GM12878 (cell line): Measurements from ENCODE around the gene LIN37. TPM values are rescaled to one million over a fixed set of nuclear protein-coding genes. Genes with fewer than 3 reads are reported as not detected.

Experiments
- CBX5 ChIP-seq: sonication (generic); IDR thresholded peaks from 2 replicates; pipeline ENCODE4 v1.6.1; 2016; ENCODE audit warnings: low read depth, moderate library complexity, mild to moderate bottlenecking, inconsistent platforms
- CHD4 ChIP-seq: fragments of 200-600 bp; sonication (generic); IDR thresholded peaks from 2 replicates; pipeline ENCODE4 v1.6.1; 2016; ENCODE audit warnings: mild to moderate bottlenecking
- CREB1 ChIP-seq: IDR thresholded peaks from 2 replicates; pipeline ENCODE4 v1.6.1; 2012; ENCODE audit warnings: low read depth, mild to moderate bottlenecking, inconsistent platforms
- FOXK2 ChIP-seq: fragments of 450-650 bp; IDR thresholded peaks from 2 replicates; pipeline ENCODE4 v1.6.1; 2017; ENCODE audit warnings: mild to moderate bottlenecking, moderate library complexity
- MEF2B ChIP-seq: fragments of 450-650 bp; IDR thresholded peaks from 2 replicates; pipeline ENCODE4 v1.6.1; 2018; ENCODE audit warnings: mild to moderate bottlenecking, moderate library complexity; ENCODE audit not compliant: partially characterized antibody, poor library complexity, severe bottlenecking
- MTA3 ChIP-seq: IDR thresholded peaks from 2 replicates; pipeline ENCODE4 v1.6.1; 2012; ENCODE audit warnings: low read length, inconsistent platforms, borderline replicate concordance
- NFYA ChIP-seq: IDR thresholded peaks from 2 replicates; pipeline ENCODE4 v1.6.1; 2011; ENCODE audit warnings: low read depth, mild to moderate bottlenecking, low read length, improper control_type of control experiment, borderline replicate concordance
- NR2C2 ChIP-seq: IDR thresholded peaks from 2 replicates; pipeline ENCODE4 v1.6.1; 2011; ENCODE audit warnings: borderline replicate concordance, low read depth; ENCODE audit not compliant: control insufficient read depth, insufficient read length
- RAD51 ChIP-seq: fragments of 450-650 bp; IDR thresholded peaks from 2 replicates; pipeline ENCODE4 v1.6.1; 2016; ENCODE audit warnings: moderate library complexity, mild to moderate bottlenecking, inconsistent platforms
- TAF1 ChIP-seq: IDR thresholded peaks from 2 replicates; pipeline ENCODE4 v1.6.1; 2011; ENCODE audit warnings: mild to moderate bottlenecking, low read depth, low read length, borderline replicate concordance
- YBX1 ChIP-seq: fragments of 450-650 bp; IDR thresholded peaks from 2 replicates; pipeline ENCODE4 v1.6.1; 2016; ENCODE audit warnings: antibody characterized with exemption
- ZNF274 ChIP-seq: IDR thresholded peaks from one replicate; pipeline ENCODE4 v1.8.0; 2011; ENCODE audit not compliant: insufficient read length, insufficient read depth
- polyA plus RNA-seq, 11 experiments: library from polyadenylated mRNA; depleted of rRNA in 4 of 11; unstranded in 6 of 11; stranded (reverse) in 5 of 11; fragments of >200 nt; fragmentation: Nextera tagmentation in 4 of 11; fragmentation: Illumina TruSeq in 1 of 11; extraction: Ambion mirVana in 4 of 11; extraction: Trizol in 1 of 11; gene quantifications; 1 replicate in 1 of 11; 2 replicates in 10 of 11; pipeline versions ENCODE4 v1.2.1 to v1.2.3, GENCODE V29; 2011 to 2016; ENCODE audit warnings: inconsistent platforms in 2 of 11, missing spikeins in 2 of 11, low read depth in 1 of 11
- total RNA-seq, 4 experiments: library from RNA; depleted of rRNA in 3 of 4; stranded (reverse); fragments of >200 nt in 3 of 4; fragmentation: Illumina TruSeq in 1 of 4; extraction: Trizol in 1 of 4; gene quantifications; 2 replicates each; pipeline versions ENCODE4 v1.2.1 to v1.2.3, GENCODE V29; 2013 to 2021
- TF ChIP-seq, protein P1 (sequence below): IDR thresholded peaks from 2 replicates; pipeline ENCODE4 v1.6.1; 2011; ENCODE audit warnings: mild to moderate bottlenecking, low read depth, low read length, moderate library complexity; ENCODE audit not compliant: insufficient replicate concordance
- TF ChIP-seq, protein P2 (sequence below): IDR thresholded peaks from 2 replicates; pipeline ENCODE4 v1.6.1; 2011; ENCODE audit warnings: borderline replicate concordance, low read depth, mild to moderate bottlenecking, moderate library complexity, mixed read lengths, low read length; ENCODE audit not compliant: insufficient read depth; ENCODE audit errors: extremely low read length
- TF ChIP-seq, protein P3 (sequence below): fragments of 450-650 bp; IDR thresholded peaks from 2 replicates; pipeline ENCODE4 v1.6.1; 2017; ENCODE audit warnings: mild to moderate bottlenecking, moderate library complexity
- TF ChIP-seq, protein P4 (sequence below): fragments of 450-650 bp; IDR thresholded peaks from 2 replicates; pipeline ENCODE4 v1.6.1; 2017; ENCODE audit warnings: low read depth, mild to moderate bottlenecking, moderate library complexity
- TF ChIP-seq, protein P5 (sequence below): fragments of 150-350 bp; IDR thresholded peaks from 2 replicates; pipeline ENCODE4 v1.6.1; 2014; ENCODE audit warnings: mild to moderate bottlenecking, low read depth, low read length

Gene LIN37
- total and polyA plus RNA-seq, 10 of the 15 experiments (the other 5 are each of a cell fraction or from before 2014, with no cell fraction given), result 0.69 to 11.9 (median 7.6) TPM

DNA sequence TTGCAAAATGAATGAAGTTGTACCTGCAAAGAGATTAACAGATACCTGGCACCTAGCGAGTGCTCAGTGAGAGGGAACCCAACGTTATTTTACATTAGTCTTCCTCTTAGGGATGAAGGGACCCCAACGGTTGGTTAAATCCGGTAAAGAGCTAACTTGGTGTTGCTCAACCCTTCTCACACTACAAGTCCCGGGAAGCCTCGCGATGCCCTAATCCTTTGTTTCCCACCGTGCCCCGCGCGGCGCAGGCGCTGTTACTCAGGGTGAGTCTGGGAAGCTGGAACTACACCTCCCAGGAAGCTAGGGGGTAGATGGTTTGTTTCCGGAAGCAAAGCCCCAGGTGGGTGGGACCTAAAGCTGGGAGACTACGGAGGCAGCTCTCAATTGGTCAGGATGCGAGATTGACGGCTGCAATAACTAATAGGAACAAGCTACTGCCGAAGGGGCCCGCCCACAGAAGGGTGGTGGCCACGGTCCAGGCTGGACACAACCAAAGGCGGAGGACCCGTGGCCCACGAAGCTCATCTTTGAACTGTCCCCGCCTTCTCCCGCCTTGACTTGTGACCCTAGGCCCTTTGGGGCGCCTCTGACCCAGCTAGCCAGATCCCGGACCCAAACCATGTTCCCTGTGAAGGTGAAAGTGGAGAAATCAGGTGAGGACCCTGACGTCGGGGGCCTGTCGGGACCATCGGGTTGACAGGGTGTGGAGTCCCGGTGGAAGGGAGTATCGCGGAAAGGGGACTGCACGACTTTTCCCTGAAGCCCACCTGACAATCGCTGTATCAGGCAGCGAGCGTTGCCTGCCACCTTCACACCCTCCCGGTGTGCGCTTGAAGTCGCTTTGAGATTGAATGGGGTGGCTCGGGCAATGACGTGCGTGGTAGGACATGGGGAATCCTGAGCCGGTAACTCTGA lies at the start of gene LIN37 (continued):
- TF ChIP-seq, protein P1, sequence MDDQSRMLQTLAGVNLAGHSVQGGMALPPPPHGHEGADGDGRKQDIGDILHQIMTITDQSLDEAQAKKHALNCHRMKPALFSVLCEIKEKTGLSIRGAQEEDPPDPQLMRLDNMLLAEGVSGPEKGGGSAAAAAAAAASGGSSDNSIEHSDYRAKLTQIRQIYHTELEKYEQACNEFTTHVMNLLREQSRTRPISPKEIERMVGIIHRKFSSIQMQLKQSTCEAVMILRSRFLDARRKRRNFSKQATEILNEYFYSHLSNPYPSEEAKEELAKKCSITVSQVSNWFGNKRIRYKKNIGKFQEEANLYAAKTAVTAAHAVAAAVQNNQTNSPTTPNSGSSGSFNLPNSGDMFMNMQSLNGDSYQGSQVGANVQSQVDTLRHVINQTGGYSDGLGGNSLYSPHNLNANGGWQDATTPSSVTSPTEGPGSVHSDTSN, result peak; percentile 99
- no peak for TF ChIP-seq MEF2B
- TF ChIP-seq, protein P2, sequence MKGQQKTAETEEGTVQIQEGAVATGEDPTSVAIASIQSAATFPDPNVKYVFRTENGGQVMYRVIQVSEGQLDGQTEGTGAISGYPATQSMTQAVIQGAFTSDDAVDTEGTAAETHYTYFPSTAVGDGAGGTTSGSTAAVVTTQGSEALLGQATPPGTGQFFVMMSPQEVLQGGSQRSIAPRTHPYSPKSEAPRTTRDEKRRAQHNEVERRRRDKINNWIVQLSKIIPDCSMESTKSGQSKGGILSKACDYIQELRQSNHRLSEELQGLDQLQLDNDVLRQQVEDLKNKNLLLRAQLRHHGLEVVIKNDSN, result no peak
- no peak for TF ChIP-seq NR2C2
- TF ChIP-seq RAD51, result peak; percentile 72
- no peak for TF ChIP-seq MTA3
- TF ChIP-seq TAF1, result peak; percentile 29; the same call in 1 of the 2 replicates
- TF ChIP-seq FOXK2, result peak; percentile 79
- no peak for TF ChIP-seq ZNF274
- TF ChIP-seq CHD4, result no peak
- TF ChIP-seq CREB1, result peak; percentile 90
- TF ChIP-seq, protein P3, sequence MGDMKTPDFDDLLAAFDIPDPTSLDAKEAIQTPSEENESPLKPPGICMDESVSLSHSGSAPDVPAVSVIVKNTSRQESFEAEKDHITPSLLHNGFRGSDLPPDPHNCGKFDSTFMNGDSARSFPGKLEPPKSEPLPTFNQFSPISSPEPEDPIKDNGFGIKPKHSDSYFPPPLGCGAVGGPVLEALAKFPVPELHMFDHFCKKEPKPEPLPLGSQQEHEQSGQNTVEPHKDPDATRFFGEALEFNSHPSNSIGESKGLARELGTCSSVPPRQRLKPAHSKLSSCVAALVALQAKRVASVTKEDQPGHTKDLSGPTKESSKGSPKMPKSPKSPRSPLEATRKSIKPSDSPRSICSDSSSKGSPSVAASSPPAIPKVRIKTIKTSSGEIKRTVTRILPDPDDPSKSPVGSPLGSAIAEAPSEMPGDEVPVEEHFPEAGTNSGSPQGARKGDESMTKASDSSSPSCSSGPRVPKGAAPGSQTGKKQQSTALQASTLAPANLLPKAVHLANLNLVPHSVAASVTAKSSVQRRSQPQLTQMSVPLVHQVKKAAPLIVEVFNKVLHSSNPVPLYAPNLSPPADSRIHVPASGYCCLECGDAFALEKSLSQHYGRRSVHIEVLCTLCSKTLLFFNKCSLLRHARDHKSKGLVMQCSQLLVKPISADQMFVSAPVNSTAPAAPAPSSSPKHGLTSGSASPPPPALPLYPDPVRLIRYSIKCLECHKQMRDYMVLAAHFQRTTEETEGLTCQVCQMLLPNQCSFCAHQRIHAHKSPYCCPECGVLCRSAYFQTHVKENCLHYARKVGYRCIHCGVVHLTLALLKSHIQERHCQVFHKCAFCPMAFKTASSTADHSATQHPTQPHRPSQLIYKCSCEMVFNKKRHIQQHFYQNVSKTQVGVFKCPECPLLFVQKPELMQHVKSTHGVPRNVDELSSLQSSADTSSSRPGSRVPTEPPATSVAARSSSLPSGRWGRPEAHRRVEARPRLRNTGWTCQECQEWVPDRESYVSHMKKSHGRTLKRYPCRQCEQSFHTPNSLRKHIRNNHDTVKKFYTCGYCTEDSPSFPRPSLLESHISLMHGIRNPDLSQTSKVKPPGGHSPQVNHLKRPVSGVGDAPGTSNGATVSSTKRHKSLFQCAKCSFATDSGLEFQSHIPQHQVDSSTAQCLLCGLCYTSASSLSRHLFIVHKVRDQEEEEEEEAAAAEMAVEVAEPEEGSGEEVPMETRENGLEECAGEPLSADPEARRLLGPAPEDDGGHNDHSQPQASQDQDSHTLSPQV, result no peak
- TF ChIP-seq, protein P4, sequence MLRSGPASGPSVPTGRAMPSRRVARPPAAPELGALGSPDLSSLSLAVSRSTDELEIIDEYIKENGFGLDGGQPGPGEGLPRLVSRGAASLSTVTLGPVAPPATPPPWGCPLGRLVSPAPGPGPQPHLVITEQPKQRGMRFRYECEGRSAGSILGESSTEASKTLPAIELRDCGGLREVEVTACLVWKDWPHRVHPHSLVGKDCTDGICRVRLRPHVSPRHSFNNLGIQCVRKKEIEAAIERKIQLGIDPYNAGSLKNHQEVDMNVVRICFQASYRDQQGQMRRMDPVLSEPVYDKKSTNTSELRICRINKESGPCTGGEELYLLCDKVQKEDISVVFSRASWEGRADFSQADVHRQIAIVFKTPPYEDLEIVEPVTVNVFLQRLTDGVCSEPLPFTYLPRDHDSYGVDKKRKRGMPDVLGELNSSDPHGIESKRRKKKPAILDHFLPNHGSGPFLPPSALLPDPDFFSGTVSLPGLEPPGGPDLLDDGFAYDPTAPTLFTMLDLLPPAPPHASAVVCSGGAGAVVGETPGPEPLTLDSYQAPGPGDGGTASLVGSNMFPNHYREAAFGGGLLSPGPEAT, result peak; percentile 83
- no peak for TF ChIP-seq YBX1
- peak; percentile 74 for TF ChIP-seq NFYA
- no peak for TF ChIP-seq CBX5
- TF ChIP-seq, protein P5, sequence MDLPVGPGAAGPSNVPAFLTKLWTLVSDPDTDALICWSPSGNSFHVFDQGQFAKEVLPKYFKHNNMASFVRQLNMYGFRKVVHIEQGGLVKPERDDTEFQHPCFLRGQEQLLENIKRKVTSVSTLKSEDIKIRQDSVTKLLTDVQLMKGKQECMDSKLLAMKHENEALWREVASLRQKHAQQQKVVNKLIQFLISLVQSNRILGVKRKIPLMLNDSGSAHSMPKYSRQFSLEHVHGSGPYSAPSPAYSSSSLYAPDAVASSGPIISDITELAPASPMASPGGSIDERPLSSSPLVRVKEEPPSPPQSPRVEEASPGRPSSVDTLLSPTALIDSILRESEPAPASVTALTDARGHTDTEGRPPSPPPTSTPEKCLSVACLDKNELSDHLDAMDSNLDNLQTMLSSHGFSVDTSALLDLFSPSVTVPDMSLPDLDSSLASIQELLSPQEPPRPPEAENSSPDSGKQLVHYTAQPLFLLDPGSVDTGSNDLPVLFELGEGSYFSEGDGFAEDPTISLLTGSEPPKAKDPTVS, result no peak
